ENCODE data around the gene GNG13. TPM values are rescaled to one million over a fixed set of nuclear protein-coding genes. Genes with fewer than 3 reads are reported as not detected.

GNG13 gene
- total RNA-seq, 1 donor from 2014 or later: not detected

GRCh38 chr16:844638-845350, 44.3 kb upstream of the GNG13 start:
- peaks cover 8% of the 10 kb centered on the region for H3K4me1 Mint-ChIP-seq
- no peak for TF ChIP-seq CTCF (conservative IDR thresholded peaks at IDR 0.05)
- peaks cover 2% of the 10 kb centered on the region for H3K9me3 Mint-ChIP-seq
- no peak overlapping the region for H3K4me3 Mint-ChIP-seq
- DNase-seq (ENCODE audit: low read depth, low spot score): no peak
- H3K27me3 Mint-ChIP-seq (ENCODE audit: low read depth): no peaks in the 10 kb centered on the region
- H3K36me3 Mint-ChIP-seq (ENCODE audit: low read depth): peaks cover 6% of the 10 kb centered on the region
- no peak overlapping the region for H3K27ac Mint-ChIP-seq (ENCODE audit: unreplicated experiment)

GRCh38 chr16:843771-844170, 43.2 kb upstream of the GNG13 start:
- peaks cover 8% of the 10 kb centered on the region for H3K4me1 Mint-ChIP-seq
- no peak for DNase-seq (ENCODE audit: low read depth, low spot score)
- H3K9me3 Mint-ChIP-seq: no peaks in the 10 kb centered on the region
- no peak overlapping the region for H3K27ac Mint-ChIP-seq (ENCODE audit: unreplicated experiment)
- no peaks in the 10 kb centered on the region for H3K27me3 Mint-ChIP-seq (ENCODE audit: low read depth)
- H3K4me3 Mint-ChIP-seq: no peak overlapping the region
- peaks cover 4% of the 10 kb centered on the region for H3K36me3 Mint-ChIP-seq (ENCODE audit: low read depth)
- TF ChIP-seq CTCF (conservative IDR thresholded peaks at IDR 0.05): no peak

DNA sequence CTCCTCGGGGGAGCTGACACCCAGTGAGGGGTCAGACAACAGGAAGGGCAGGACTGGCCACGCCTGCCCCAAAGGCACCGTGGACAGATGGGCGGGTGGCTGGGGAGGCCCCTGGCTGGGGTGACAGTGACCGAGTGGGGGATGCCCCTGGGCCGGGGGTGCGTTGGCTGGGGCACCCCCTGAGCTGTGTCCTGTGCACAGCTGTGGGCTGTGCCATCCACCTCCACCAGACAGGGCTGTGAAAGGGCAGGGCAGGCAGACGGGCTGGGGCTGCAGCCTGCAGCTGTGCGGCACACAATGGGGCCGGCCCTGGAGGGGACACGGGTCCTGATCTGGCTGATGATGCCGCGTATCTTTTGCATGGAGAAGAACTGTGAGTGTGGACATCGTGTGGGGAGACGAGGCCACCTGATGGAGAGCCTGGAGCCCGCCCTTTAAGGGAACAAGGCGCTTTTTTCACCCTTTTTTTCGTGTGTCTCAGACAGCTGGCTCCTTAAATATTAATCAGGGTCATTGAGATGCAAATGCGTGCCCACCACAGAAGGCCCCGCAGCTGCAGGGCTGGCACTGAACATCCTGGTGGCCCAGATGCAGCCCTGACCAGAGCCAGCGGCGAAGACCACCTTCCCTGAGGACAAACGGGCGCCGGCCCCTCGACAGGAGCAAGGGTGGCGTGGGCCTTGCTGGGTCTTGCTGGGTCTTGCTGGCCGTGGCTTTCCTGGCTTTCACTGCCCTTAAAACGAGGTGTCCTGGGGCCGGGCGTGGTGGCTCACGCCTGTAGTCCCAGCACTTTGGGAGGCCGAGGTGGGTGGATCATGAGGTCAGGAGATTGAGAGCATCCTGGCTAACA, 42.4 kb upstream of the GNG13 start:
- Mint-ChIP-seq H3K9me3 (no peaks in the 10 kb centered on the region), H3K4me3 (no peak overlapping the region), H3K27ac (ENCODE audit: unreplicated experiment) (no peak overlapping the region), H3K36me3 (ENCODE audit: low read depth) (peaks cover 4% of the 10 kb centered on the region), H3K4me1 (peaks cover 8% of the 10 kb centered on the region), H3K27me3 (ENCODE audit: low read depth) (no peaks in the 10 kb centered on the region)
- DNase-seq (ENCODE audit: low read depth, low spot score): no peak
- no peak for TF ChIP-seq CTCF (conservative IDR thresholded peaks at IDR 0.05)

DNA sequence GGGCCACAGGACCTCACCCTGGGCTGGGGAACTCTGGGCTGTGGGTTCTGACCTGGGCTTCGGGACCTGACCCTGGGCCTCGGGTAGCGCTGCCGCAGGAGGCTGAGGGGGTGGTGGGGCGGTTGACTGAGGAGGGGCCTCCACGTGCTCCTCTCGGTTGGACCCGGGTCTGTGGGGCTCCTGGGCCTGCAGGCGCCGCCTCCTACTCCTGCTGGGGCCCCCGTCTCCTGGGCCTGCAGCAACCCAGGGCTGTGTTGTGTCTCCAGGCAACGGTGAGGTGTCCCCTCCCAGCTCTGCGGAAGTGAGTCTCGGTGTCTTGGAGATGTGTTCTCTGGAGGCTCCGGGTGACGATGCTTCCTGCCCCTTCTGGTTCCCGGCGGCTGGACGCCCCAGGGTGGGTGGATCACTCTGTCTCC, 41.5 kb upstream of the GNG13 start:
- H3K36me3 Mint-ChIP-seq (ENCODE audit: low read depth): peaks cover 4% of the 10 kb centered on the region
- no peak for TF ChIP-seq CTCF (conservative IDR thresholded peaks at IDR 0.05)
- DNase-seq (ENCODE audit: low read depth, low spot score): no peak
- peaks cover 8% of the 10 kb centered on the region for H3K4me1 Mint-ChIP-seq
- H3K27ac Mint-ChIP-seq (ENCODE audit: unreplicated experiment): peak overlapping the region; percentile 86
- H3K27me3 Mint-ChIP-seq (ENCODE audit: low read depth): no peaks in the 10 kb centered on the region
- H3K4me3 Mint-ChIP-seq: no peak overlapping the region
- no peaks in the 10 kb centered on the region for H3K9me3 Mint-ChIP-seq

DNA sequence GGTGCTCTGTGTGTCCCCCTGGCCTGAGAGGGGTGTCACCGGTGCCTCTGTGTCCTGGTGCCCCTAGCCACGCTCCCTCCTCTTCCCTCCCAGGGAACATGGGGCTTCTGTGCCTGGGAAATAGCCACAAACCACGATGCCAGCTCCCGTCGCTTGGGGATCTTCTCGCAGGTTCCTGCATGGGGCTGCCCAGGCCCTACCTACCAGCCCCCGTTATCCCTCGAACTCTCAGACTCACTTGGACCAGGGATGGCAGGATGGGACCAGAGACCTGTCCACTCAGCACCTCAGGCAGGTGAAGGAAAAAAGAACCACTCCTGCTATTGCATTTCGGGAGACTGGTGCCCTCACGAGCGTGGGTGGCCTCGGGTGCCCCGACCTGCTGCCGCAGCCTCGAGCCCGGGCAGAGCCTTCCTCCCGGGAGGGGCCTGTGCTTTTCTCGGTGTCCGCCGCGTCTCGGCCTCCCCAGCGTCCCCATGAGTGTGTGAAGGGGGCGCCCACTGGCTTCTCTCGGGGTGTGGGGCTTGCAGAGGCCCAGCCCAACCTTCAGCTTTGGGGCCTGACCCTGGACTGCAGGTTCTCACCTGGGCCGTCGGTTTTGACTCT, 41.0 kb upstream of the GNG13 start:
- Mint-ChIP-seq H3K4me3 (no peak overlapping the region), H3K4me1 (peaks cover 8% of the 10 kb centered on the region), H3K27ac (ENCODE audit: unreplicated experiment) (no peak overlapping the region), H3K27me3 (ENCODE audit: low read depth) (no peaks in the 10 kb centered on the region), H3K9me3 (no peaks in the 10 kb centered on the region), H3K36me3 (ENCODE audit: low read depth) (peaks cover 4% of the 10 kb centered on the region)
- no peak for TF ChIP-seq CTCF (conservative IDR thresholded peaks at IDR 0.05)
- DNase-seq (ENCODE audit: low read depth, low spot score): no peak
